ENCODE data around the gene C19orf67.

- TF ChIP-seq CTCF (conservative IDR thresholded peaks at IDR 0.05; ENCODE audit: low read depth, low read length) (no peak), EZH2phosphoT487 (IDR thresholded peaks at IDR 0.05; ENCODE audit: borderline replicate concordance, low read length) (no peak), EZH2 (IDR thresholded peaks at IDR 0.05; ENCODE audit: low read length, unreplicated experiment) (no peak)
These were observed 28.9 kb upstream of the C19orf67 start for GRCh38 chr19:14114439-14114838.
